Measurements from ENCODE around the gene LMTK2.

The LMTK2 gene

GRCh38 chr7:98097042-98097645 lies 9.5 kb upstream of the LMTK2 start:
- no peak for TF ChIP-seq CTCF (IDR thresholded peaks at IDR 0.05; ENCODE audit: borderline replicate concordance, control extremely low read depth, extremely low read depth, insufficient read depth, missing control alignments)
- in situ Hi-C loops (cut with MboI; ENCODE audit: low sequenced_read_pairs, unreplicated experiment): no loop called here
- DNase-seq (ENCODE audit: low spot score): no peak

GRCh38 chr7:98100088-98100487 lies 6.6 kb upstream of the LMTK2 start:
- in situ Hi-C loops (cut with MboI; ENCODE audit: low sequenced_read_pairs, unreplicated experiment): loop anchor here (10.0 kb wide), 1 partner anchor 65 kb away; no protein-coding TSS in a partner anchor
- TF ChIP-seq CTCF (IDR thresholded peaks at IDR 0.05; ENCODE audit: borderline replicate concordance, control extremely low read depth, extremely low read depth, insufficient read depth, missing control alignments): no peak
- no peak for DNase-seq (ENCODE audit: low spot score)

GRCh38 chr7:98102170-98102569 lies 4.5 kb upstream of the LMTK2 start:
- no peak for TF ChIP-seq CTCF (IDR thresholded peaks at IDR 0.05; ENCODE audit: borderline replicate concordance, control extremely low read depth, extremely low read depth, insufficient read depth, missing control alignments)
- no peak for DNase-seq (ENCODE audit: low spot score)
- in situ Hi-C loops (cut with MboI; ENCODE audit: low sequenced_read_pairs, unreplicated experiment): loop anchor here (10.0 kb wide), 1 partner anchor 63 kb away; no protein-coding TSS in a partner anchor

- peak; percentile 27 for DNase-seq (ENCODE audit: low spot score)
- no peak for TF ChIP-seq CTCF (IDR thresholded peaks at IDR 0.05; ENCODE audit: borderline replicate concordance, control extremely low read depth, extremely low read depth, insufficient read depth, missing control alignments)
- in situ Hi-C loops (cut with MboI; ENCODE audit: low sequenced_read_pairs, unreplicated experiment): loop anchor here (10.0 kb wide), 1 partner anchor 59 kb away; no protein-coding TSS in a partner anchor
These were observed 619 bp upstream of the LMTK2 start for GRCh38 chr7:98105942-98106544.

- DNase-seq (ENCODE audit: low spot score): no peak
- no peak for TF ChIP-seq CTCF (IDR thresholded peaks at IDR 0.05; ENCODE audit: borderline replicate concordance, control extremely low read depth, extremely low read depth, insufficient read depth, missing control alignments)
- in situ Hi-C loops (cut with MboI; ENCODE audit: low sequenced_read_pairs, unreplicated experiment): loop anchor here (10.0 kb wide), 1 partner anchor 57 kb away; no protein-coding TSS in a partner anchor
These were observed 655 bp downstream of the LMTK2 start for GRCh38 chr7:98107313-98107721.

- no peak for DNase-seq (ENCODE audit: low spot score)
- TF ChIP-seq CTCF (IDR thresholded peaks at IDR 0.05; ENCODE audit: borderline replicate concordance, control extremely low read depth, extremely low read depth, insufficient read depth, missing control alignments): no peak
- in situ Hi-C loops (cut with MboI; ENCODE audit: low sequenced_read_pairs, unreplicated experiment): no loop called here
These were observed 3.8 kb downstream of the LMTK2 start for GRCh38 chr7:98110249-98111022.
